ENCODE data around the gene SLFN5.

GRCh38 chr17:35243561-35244340, 879 bp downstream of the SLFN5 start:
- TF ChIP-seq YY1 (IDR thresholded peaks at IDR 0.05; ENCODE audit: low read depth) (no peak), SMC3 (IDR thresholded peaks at IDR 0.05; ENCODE audit: low read depth, low read length) (no peak), SIN3A (IDR thresholded peaks at IDR 0.05; ENCODE audit: borderline replicate concordance, low read depth, low read length) (no peak), CTCF (IDR thresholded peaks at IDR 0.05) (no peak), POLR2AphosphoS5 (IDR thresholded peaks at IDR 0.05; ENCODE audit: low read depth, low read length) (no peak), CHD2 (IDR thresholded peaks at IDR 0.05; ENCODE audit: low read length, partially characterized antibody) (no peak), FOXM1 (IDR thresholded peaks at IDR 0.05; ENCODE audit: low read depth) (no peak), TEAD4 (IDR thresholded peaks at IDR 0.05; ENCODE audit: borderline replicate concordance, insufficient read depth) (no peak), TAF1 (IDR thresholded peaks at IDR 0.05; ENCODE audit: borderline replicate concordance, low read depth, low read length) (no peak), TCF12 (IDR thresholded peaks at IDR 0.05) (peak; percentile 29), USF2 (IDR thresholded peaks at IDR 0.05; ENCODE audit: borderline replicate concordance, low read depth, low read length) (no peak)

All from SK-N-SH (cell line).